Measurements from ENCODE around the gene PPP1R18. TPM values are rescaled to one million over a fixed set of nuclear protein-coding genes. Genes with fewer than 3 reads are reported as not detected.
A peak's percentile ranks its signal among the peaks of the same experiment; 100 is the strongest.

The PPP1R18 gene
- total RNA-seq, 1 experiment from 2014 or later: 33.6 TPM

DNA sequence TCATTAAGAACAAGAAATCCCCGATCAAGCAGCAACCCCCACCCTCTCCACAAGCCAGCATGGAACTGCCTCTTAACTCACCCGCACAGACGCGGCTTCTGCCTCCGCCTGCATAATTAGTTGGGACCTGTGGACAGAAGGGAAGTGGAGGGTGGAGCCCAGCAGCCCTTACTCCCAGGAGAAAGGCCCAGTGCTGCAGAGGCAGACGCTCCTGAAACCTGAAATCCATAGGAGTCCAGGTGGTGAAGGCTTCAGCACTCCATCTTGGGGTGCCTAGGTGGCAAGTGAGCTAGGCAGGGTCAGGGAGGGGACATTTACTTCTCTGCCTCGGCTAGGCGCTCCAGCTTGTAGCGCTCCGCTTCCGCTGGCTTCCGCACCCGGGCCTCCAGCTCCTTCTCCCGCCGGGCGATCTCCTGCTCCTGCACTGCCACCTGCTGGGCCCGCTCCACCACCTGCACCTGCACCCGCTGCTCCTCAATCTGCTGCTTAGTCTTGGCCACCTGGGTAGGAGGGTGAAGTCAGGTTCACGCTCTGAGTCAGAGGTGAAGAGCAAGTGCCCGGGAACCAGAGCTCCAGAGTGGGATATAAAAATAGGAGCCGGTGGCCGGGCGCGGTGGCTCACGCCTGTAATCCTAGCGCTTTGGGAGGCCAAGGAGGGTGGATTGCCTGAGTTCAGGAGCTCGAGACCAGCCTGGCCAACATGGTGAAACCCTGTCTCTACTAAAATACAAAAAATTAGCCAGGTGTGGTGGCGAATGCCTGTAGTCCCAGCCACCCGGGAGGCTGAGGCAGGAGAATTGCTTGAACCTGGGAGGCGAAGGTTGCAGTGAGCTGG is 44.4 kb upstream of the PPP1R18 start (continued):
- TF ChIP-seq, protein P1, sequence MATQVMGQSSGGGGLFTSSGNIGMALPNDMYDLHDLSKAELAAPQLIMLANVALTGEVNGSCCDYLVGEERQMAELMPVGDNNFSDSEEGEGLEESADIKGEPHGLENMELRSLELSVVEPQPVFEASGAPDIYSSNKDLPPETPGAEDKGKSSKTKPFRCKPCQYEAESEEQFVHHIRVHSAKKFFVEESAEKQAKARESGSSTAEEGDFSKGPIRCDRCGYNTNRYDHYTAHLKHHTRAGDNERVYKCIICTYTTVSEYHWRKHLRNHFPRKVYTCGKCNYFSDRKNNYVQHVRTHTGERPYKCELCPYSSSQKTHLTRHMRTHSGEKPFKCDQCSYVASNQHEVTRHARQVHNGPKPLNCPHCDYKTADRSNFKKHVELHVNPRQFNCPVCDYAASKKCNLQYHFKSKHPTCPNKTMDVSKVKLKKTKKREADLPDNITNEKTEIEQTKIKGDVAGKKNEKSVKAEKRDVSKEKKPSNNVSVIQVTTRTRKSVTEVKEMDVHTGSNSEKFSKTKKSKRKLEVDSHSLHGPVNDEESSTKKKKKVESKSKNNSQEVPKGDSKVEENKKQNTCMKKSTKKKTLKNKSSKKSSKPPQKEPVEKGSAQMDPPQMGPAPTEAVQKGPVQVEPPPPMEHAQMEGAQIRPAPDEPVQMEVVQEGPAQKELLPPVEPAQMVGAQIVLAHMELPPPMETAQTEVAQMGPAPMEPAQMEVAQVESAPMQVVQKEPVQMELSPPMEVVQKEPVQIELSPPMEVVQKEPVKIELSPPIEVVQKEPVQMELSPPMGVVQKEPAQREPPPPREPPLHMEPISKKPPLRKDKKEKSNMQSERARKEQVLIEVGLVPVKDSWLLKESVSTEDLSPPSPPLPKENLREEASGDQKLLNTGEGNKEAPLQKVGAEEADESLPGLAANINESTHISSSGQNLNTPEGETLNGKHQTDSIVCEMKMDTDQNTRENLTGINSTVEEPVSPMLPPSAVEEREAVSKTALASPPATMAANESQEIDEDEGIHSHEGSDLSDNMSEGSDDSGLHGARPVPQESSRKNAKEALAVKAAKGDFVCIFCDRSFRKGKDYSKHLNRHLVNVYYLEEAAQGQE (IDR thresholded peaks at IDR 0.05; ENCODE audit: low read depth): no peak
- no peak for TF ChIP-seq FOSL1 (IDR thresholded peaks at IDR 0.05; ENCODE audit: low read depth)

DNA sequence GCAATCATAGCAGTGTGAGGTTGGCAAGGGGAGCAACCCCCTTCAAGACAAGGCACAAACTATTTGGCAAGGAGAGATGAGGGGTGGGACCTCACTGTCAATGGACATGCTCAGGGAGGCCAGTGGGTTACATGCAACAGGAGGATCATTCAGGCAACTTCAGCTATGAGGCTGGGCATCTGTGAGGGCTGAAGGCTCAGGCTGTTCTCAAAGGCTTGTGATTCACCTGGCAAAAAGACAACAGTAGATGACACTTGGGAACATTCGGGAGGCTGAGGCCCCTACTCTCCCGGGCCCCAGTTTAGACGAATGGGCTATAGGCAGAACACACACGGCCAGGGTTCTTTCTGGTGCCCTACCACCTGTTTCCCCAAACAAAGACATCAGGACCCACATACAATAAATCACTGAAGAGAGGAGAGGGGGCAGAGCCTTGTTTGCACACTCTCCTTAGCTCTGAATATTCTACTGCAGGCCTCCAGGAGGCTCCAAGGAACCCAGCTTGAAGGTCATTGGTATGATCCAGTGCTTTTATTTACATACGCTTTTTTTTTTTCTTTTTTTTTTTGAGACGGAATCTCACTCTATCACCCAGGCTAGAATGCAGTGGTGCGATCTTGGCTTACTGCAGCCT is 41.6 kb upstream of the PPP1R18 start:
- no peak overlapping the region for H3K4me3 ChIP-seq (replicated peaks in 1 of 2; ENCODE audit: low read depth in 1 of 2, low read length in 2 of 2)
- ChIA-PET RAD21 (ENCODE audit: low non-redundant PET in 1 of 2, low total read pairs in 2 of 2, uncharacterized antibody in 2 of 2, unreplicated experiment in 2 of 2) (interaction anchor here in 1 of 2 experiments (0.7 to 1.2 kb wide), 2 partner anchors 49 to 156 kb away, joined by 3 read pairs; no protein-coding TSS in a partner anchor), POLR2A (interaction anchor here (1.0 to 2.2 kb wide), 4 partner anchors 10 to 113 kb away, joined by 3 to 6 read pairs (median 4); partner anchors contain the start of genes IER3 and MDC1), CTCF (interaction anchor here (0.7 to 2.5 kb wide), 8 partner anchors 46 to 359 kb away, joined by 3 to 8 read pairs (median 3); no protein-coding TSS in a partner anchor)
- H2AFZ ChIP-seq (ENCODE audit: low read depth, low read length, poor library complexity, severe bottlenecking): no peak overlapping the region
- peak overlapping the region; percentile 21; the same call in 1 of the 2 replicates for H3K27ac ChIP-seq (ENCODE audit: low read depth, low read length)
- ATAC-seq (no peak), DNase-seq (ENCODE audit: low read depth, low spot score) (no peak)
- H3K36me3 ChIP-seq (ENCODE audit: control insufficient read depth in 1 of 2, insufficient read depth in 2 of 2, low read length in 2 of 2): peaks cover 22 to 31% of the 10 kb centered on the region in 2 experiments
- H3K27me3 ChIP-seq (ENCODE audit: insufficient read depth, low read length): no peaks in the 10 kb centered on the region
- H3K9me2 ChIP-seq (ENCODE audit: insufficient read depth): no peaks in the 10 kb centered on the region
- H3K4me2 ChIP-seq (ENCODE audit: low read length): no peak overlapping the region
- no peak for TF ChIP-seq ZFX (IDR thresholded peaks at IDR 0.05)
- TF ChIP-seq, protein P2, sequence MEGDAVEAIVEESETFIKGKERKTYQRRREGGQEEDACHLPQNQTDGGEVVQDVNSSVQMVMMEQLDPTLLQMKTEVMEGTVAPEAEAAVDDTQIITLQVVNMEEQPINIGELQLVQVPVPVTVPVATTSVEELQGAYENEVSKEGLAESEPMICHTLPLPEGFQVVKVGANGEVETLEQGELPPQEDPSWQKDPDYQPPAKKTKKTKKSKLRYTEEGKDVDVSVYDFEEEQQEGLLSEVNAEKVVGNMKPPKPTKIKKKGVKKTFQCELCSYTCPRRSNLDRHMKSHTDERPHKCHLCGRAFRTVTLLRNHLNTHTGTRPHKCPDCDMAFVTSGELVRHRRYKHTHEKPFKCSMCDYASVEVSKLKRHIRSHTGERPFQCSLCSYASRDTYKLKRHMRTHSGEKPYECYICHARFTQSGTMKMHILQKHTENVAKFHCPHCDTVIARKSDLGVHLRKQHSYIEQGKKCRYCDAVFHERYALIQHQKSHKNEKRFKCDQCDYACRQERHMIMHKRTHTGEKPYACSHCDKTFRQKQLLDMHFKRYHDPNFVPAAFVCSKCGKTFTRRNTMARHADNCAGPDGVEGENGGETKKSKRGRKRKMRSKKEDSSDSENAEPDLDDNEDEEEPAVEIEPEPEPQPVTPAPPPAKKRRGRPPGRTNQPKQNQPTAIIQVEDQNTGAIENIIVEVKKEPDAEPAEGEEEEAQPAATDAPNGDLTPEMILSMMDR (IDR thresholded peaks at IDR 0.05 in 2 of 3, conservative IDR thresholded peaks at IDR 0.05 in 1 of 3; ENCODE audit: borderline replicate concordance in 1 of 3, insufficient read depth in 1 of 3, low read depth in 2 of 3, low read length in 2 of 3): peak in 2 of 3 experiments; percentile 14 to 18; a peak in 1 of 6 replicates
- peaks cover 24% of the 10 kb centered on the region for H3K79me2 ChIP-seq (ENCODE audit: insufficient read depth, low read length)
- no peaks in the 10 kb centered on the region for H3K9me3 ChIP-seq (ENCODE audit: control insufficient read depth in 1 of 2, insufficient read depth in 1 of 2, low read depth in 1 of 2, low read length in 2 of 2)
- H3K4me1 ChIP-seq (ENCODE audit: control insufficient read depth in 1 of 2, insufficient read depth in 2 of 2, low read length in 2 of 2): peaks cover 12 to 57% of the 10 kb centered on the region in 2 experiments
- H4K20me1 ChIP-seq (ENCODE audit: insufficient read depth): peaks cover 17% of the 10 kb centered on the region; the same call in 1 of the 2 replicates
- no peak overlapping the region for H3K9ac ChIP-seq (ENCODE audit: low read length)
- intact Hi-C loops (cut with micrococcal nuclease): no loop called here
- BruUV-seq (replicated peaks): no TSS peak

All from HCT116 (cell line).